Fibroblast of peridontal ligament (primary cell): ENCODE measurements around the gene PSORS1C1.
"Not testable (repeated sequence)": the region's sequence is repeated elsewhere in the genome, so short reads cannot be mapped to it uniquely, and the experiment has no call there.

Experiments
- DNase-seq: peaks from one replicate; pipeline ENCODE4 v3.0.0-alpha.2; 2010; ENCODE audit errors: extremely low read depth

PSORS1C1 gene

GRCh38 chr6:31114541-31114878, at the start of gene PSORS1C1:
Gene PSORS1C1, plus strand, starts transcription at chr6:31114800. Its CDS starts 14,833 bp downstream, at chr6:31129633.
- DNase-seq, result peak; percentile 95

GRCh38 chr6:31065556-31065955, 49.0 kb upstream of the PSORS1C1 start:
- no peak for DNase-seq

- DNase-seq, result not testable (repeated sequence)
These were observed 47.6 kb upstream of the PSORS1C1 start for GRCh38 chr6:31067028-31067427.

- DNase-seq, result not testable (repeated sequence)
These were observed 46.5 kb upstream of the PSORS1C1 start for GRCh38 chr6:31067891-31068668.

- peak; percentile 86 for DNase-seq
These were observed 45.8 kb upstream of the PSORS1C1 start for GRCh38 chr6:31068669-31069340.

- peak; percentile 87 for DNase-seq
These were observed 43.8 kb upstream of the PSORS1C1 start for GRCh38 chr6:31070711-31071197.

- DNase-seq, result no peak
These were observed 40.2 kb upstream of the PSORS1C1 start for GRCh38 chr6:31074401-31074800.

GRCh38 chr6:31075528-31075927, 39.1 kb upstream of the PSORS1C1 start:
- peak; percentile 61 for DNase-seq

- no peak for DNase-seq
These were observed 38.0 kb upstream of the PSORS1C1 start for GRCh38 chr6:31076611-31077010.

- DNase-seq, result peak; percentile 76
These were observed 34.8 kb upstream of the PSORS1C1 start for GRCh38 chr6:31079656-31080261.

- DNase-seq, result no peak
These were observed 32.7 kb upstream of the PSORS1C1 start for GRCh38 chr6:31081872-31082271.

GRCh38 chr6:31083742-31084354, 30.8 kb upstream of the PSORS1C1 start:
- DNase-seq, result peak; percentile 91

- DNase-seq, result peak; percentile 47
These were observed 27.7 kb upstream of the PSORS1C1 start for GRCh38 chr6:31086788-31087440.

- peak; percentile 92 for DNase-seq
These were observed 27.0 kb upstream of the PSORS1C1 start for GRCh38 chr6:31087494-31088089.

GRCh38 chr6:31090275-31090972, 24.2 kb upstream of the PSORS1C1 start:
- DNase-seq, result no peak

GRCh38 chr6:31090973-31091364, 23.6 kb upstream of the PSORS1C1 start:
- DNase-seq, result no peak

GRCh38 chr6:31091680-31092079, 22.9 kb upstream of the PSORS1C1 start:
- no peak for DNase-seq

GRCh38 chr6:31092238-31092637, 22.4 kb upstream of the PSORS1C1 start:
- no peak for DNase-seq

GRCh38 chr6:31092769-31093505, 21.7 kb upstream of the PSORS1C1 start:
- DNase-seq, result no peak

- DNase-seq, result no peak
These were observed 20.2 kb upstream of the PSORS1C1 start for GRCh38 chr6:31094389-31094881.
